SJCRH30 (cell line): ENCODE results near the gene ATP8B3. TPM values are rescaled to one million over a fixed set of nuclear protein-coding genes. Genes with fewer than 3 reads are reported as not detected.
"Not testable (repeated sequence)": the region's sequence is repeated elsewhere in the genome, so short reads cannot be mapped to it uniquely, and the experiment has no call there.

Experiments
- DNase-seq, 2 experiments: peaks; one replicate each; pipeline ENCODE4 v3.0.0-alpha.2; 2015 to 2020
- H3K27ac ChIP-seq: fragments of 250-450 bp; sonication (Bioruptor Pico); 2 replicates; pipeline ENCODE4 v1.5.1; 2020; ENCODE audit warnings: mild to moderate bottlenecking, moderate library complexity
- H3K27me3 ChIP-seq: fragments of 250-450 bp; sonication (Bioruptor Pico); 2 replicates; pipeline ENCODE4 v1.5.1; 2020; ENCODE audit warnings: mild to moderate bottlenecking, moderate library complexity
- H3K36me3 ChIP-seq: fragments of 250-450 bp; sonication (Bioruptor Pico); 2 replicates; pipeline ENCODE4 v1.5.1; 2020; ENCODE audit warnings: mild to moderate bottlenecking, moderate library complexity
- H3K4me1 ChIP-seq: fragments of 250-450 bp; sonication (Bioruptor Pico); 2 replicates; pipeline ENCODE4 v1.5.1; 2020; ENCODE audit warnings: mild to moderate bottlenecking, moderate library complexity
- H3K4me3 ChIP-seq: fragments of 250-450 bp; sonication (Bioruptor Pico); 2 replicates; pipeline ENCODE4 v1.5.1; 2020; ENCODE audit warnings: mild to moderate bottlenecking, moderate library complexity
- H3K9me3 ChIP-seq: fragments of 250-450 bp; sonication (Bioruptor Pico); replicated peaks from 2 replicates; pipeline ENCODE4 v1.5.1; 2020; ENCODE audit warnings: mild to moderate bottlenecking, moderate library complexity
- total RNA-seq: library from RNA; depleted of rRNA; stranded (reverse); fragments of >200 nt; shearing (Covaris generic); gene quantifications from 2 replicates; pipeline ENCODE4 v1.2.3, GENCODE V29; 2014

ATP8B3 gene
- total RNA-seq, 1 experiment from 2014 or later: 0.08 TPM

DNA sequence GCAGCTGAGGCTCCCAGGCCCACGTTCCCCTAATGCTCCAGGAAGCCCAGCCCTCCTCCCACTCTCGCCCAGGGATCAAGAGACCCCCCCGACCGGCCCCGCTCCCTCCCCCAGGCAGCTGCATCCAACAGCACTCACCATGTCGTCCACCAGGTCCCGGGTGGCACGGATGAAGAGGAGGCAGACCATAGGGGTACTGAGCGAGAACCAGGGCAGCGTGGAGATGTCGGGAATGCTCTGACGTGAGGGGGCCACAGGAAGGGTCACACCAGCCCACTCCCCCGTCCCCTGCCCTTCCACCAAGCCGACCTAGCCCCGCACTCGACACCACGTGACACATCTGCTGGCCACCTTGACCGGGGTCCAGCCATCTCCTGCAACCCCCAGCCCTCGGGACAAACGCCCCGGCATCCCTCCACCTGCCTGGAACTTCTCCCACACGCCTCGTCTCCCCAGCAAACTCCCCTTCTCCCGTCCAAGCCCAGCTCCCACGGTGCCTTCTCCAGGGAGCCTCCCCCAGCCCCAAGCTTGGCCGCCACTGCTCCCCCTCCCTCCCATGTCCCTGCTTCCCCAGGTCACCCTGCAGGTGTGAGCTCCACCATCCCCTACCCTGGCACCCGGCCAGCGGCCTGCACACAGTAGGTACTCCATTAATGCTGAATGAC, 4.9 kb downstream of the ATP8B3 start:
- H3K36me3 ChIP-seq: no peaks in the 10 kb centered on the region
- no peak for DNase-seq
- no peaks in the 10 kb centered on the region for H3K9me3 ChIP-seq
- H3K27ac ChIP-seq: no peak overlapping the region
- 0 out of 2 replicates have a peak, but pooled peaks cover 3% of the 10 kb centered on the region for H3K27me3 ChIP-seq
- no peaks in the 10 kb centered on the region for H3K4me1 ChIP-seq
- no peak overlapping the region for H3K4me3 ChIP-seq

DNA sequence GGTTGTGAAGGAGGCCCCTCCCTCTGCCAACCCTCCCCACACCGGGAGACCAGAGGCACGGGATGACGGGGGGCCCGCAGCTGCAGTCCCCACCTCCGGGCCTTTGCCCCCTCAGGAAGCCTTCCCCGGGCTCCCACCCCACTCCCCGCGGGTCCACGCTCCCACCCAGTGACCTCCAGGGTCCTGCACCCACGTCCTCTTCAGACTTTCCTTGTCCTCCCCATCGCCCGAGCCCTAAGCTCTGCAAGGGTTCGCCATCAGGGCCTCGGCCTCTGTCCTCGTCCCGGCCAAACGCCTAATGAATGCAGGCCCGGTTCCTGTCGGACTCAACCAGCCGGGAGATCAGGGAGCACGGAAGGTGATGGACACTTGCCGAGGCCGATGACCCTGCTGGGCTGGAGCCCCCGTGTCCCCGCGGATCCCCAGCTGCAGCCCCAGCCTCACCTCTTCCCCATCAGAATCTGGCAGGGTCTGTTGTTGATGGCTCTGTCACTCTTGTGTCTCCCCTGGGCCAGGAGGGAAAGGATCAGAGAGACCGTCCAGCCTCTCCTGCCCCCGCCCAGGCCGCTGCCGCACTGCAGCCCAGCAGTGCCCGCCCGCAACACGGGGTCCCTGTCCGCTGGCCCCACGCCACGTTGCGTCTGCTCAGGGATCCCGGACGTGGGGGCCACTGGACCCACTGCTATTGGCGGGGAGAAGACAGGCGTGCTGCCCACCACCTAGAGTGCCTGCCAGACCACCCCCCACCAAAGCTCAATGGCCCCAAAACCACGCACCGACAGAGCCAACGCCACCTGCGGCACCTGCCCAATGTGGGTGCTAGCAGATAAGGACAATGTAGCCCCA, 5.7 kb downstream of the ATP8B3 start:
- no peak overlapping the region for H3K4me3 ChIP-seq
- H3K4me1 ChIP-seq: no peaks in the 10 kb centered on the region
- no peak for DNase-seq
- 0 out of 2 replicates have a peak, but pooled peaks cover 3% of the 10 kb centered on the region for H3K27me3 ChIP-seq
- no peaks in the 10 kb centered on the region for H3K9me3 ChIP-seq
- no peak overlapping the region for H3K27ac ChIP-seq
- H3K36me3 ChIP-seq: no peaks in the 10 kb centered on the region

DNA sequence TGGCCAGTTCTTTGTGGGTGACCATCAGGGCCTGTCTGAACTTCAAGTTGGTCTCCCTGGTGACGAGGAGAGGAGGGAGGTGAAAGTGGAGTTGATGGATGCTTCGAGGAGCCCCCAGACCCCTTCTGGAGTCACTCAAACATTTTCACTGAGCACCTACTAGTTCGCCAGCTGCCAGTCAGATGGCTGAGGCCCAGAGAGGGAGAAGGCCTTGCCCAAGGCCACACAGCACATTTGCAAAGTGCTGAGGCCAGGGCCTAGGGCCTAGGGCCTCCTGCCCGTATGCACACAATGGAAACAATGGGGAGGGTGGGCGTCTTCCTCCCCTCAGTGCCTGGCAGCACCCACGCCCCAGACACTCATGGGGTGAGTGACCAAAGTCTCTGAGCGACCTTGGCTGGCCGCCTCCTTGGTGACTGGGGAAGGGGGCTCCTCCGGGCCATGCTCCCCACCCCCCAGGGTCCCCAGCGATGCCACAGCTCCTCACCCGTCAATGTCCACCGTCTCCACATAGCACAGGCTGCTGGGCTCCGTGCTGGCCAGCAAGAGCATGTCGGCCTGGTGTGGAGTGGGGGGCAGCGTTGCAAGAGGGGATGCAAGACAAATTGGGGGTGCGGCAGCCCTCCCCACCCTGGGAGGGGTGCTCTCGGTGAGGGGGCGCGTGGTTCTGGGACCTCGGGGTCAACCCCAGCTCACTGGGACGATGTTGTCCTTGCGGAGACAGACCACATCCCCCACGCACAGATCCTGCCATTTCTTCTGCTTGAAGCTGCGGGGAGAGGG, 6.5 kb downstream of the ATP8B3 start:
- H3K9me3 ChIP-seq: no peaks in the 10 kb centered on the region
- 0 out of 2 replicates have a peak, but pooled peaks cover 3% of the 10 kb centered on the region for H3K27me3 ChIP-seq
- no peak overlapping the region for H3K27ac ChIP-seq
- H3K36me3 ChIP-seq: no peaks in the 10 kb centered on the region
- no peak overlapping the region for H3K4me3 ChIP-seq
- no peaks in the 10 kb centered on the region for H3K4me1 ChIP-seq
- no peak for DNase-seq

DNA sequence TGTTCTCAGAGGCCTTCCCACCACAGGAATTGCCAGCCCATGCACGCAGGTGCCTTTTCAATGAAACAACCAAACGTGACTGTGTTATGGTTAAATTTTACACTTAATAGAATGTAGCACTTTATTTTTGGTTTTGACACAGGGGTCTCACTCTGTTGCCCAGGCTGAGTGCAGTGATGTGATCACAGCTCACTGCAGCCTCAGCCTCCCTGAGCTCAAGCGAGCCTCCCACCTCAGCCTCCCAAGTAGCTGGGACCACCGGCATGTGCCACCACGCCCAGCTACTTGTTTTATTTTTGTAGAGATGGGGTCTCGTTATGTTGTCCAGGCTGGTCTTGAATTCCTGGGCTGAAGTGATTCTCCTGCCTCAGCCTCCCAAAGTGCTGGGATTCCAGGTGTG, 7.2 kb downstream of the ATP8B3 start:
- Histone ChIP-seq H3K9me3 (no peaks in the 10 kb centered on the region), H3K27ac (no peak overlapping the region), H3K4me1 (no peaks in the 10 kb centered on the region), H3K27me3 (0 out of 2 replicates have a peak, but pooled peaks cover 3% of the 10 kb centered on the region), H3K36me3 (no peaks in the 10 kb centered on the region), H3K4me3 (no peak overlapping the region)
- DNase-seq: no peak

DNA sequence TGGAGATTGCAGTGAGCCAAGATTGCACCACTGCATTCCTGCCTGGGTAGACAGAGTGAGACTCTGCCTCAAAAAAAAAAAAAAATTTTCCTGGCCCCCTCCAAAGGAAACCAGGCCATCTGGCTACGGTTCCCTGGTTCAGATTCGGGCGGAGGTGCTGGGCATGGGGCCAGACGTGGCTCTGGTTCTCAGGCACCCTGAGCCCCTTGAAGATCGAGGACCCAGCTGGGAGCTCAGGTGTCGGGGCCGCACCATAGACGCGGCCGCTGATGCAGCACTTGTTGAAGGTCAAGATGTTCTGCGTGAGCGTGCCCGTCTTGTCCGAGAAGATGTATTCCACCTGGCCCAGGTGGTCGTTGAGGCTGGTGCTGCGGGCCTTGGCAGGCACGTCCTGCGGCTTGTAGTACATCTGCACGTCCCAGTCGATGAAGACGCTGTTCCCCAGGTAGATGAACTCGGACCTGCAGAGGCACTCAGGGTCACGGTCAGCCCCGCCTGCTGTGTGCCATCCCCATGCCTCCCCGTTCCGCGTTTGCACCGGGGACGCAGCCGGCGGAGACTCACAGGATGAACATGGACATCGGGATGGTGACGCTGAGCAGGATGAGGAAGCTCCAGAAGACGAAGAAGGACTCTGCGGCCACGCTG, 12.3 kb downstream of the ATP8B3 start:
- no peak for DNase-seq

DNA sequence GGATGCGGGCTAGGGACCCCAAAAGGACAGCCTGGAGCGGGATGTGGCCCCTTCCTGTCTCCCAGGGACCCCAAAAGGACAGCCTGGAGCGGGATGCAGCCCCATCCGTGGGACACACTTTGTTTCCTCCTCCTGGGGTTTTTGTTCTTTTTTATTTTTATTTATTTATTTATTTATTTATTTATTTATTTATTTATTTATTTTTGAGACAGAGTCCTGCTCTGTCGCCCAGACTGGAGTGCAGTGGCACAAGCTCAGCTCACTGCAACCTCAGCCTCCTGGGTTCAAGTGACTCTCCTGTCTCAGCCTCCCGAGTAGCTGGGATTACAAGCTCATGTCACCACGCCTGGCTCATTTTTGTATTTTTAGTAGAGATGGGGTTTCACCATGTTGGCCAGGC, 14.8 kb downstream of the ATP8B3 start:
- H3K27me3 ChIP-seq, H3K4me1 ChIP-seq, H3K27ac ChIP-seq, H3K4me3 ChIP-seq, H3K9me3 ChIP-seq, H3K36me3 ChIP-seq, DNase-seq: not testable (repeated sequence)

More for the DNA sequence above, 12.3 kb downstream of the ATP8B3 start:
- no peak overlapping the region for H3K4me3 ChIP-seq
- H3K36me3 ChIP-seq: no peaks in the 10 kb centered on the region
- no peak overlapping the region for H3K27ac ChIP-seq
- H3K4me1 ChIP-seq: no peaks in the 10 kb centered on the region
- no peaks in the 10 kb centered on the region for H3K9me3 ChIP-seq
- H3K27me3 ChIP-seq: no peaks in the 10 kb centered on the region

DNA sequence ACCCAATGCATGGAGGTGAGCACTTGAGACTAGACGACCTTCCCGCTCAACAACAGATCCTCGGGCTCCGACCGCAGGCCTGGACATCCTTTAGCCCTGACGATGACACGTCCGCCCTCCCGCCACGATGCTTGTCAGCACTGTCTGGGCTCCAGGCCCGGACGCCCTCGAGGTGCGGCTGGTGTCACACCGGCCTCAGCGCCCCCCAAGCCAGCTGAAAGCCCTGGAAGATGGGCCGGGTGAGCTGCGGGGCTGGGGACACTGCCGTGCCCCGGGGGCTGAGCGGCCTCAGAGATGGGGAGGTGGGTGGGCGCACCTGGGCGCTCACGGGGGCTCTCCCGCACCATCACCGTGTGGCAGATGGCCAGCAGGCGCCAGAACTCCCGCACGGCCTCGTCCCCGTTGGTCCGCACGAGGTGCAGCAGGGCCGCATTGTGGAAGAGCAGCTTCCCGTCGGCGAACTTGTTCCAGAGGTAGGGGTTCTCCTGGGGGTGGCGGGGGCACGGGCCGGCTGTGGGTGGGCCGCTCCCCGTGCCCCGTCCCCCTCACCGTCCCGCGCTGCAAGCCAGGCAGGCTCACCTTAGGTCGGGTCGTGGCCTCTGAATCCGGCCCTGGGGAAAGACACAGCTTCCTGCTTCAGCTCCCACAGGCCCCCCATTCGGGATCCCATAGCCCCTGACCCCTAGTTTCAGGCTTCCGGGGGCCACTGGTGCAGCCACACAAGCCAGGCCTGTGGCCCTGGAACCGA, 15.5 kb downstream of the ATP8B3 start:
- Histone ChIP-seq H3K27me3 (no peaks in the 10 kb centered on the region), H3K27ac (no peak overlapping the region), H3K36me3 (no peaks in the 10 kb centered on the region), H3K4me1 (no peaks in the 10 kb centered on the region), H3K9me3 (no peaks in the 10 kb centered on the region), H3K4me3 (peak overlapping the region; percentile 52)
- DNase-seq: no peak

DNA sequence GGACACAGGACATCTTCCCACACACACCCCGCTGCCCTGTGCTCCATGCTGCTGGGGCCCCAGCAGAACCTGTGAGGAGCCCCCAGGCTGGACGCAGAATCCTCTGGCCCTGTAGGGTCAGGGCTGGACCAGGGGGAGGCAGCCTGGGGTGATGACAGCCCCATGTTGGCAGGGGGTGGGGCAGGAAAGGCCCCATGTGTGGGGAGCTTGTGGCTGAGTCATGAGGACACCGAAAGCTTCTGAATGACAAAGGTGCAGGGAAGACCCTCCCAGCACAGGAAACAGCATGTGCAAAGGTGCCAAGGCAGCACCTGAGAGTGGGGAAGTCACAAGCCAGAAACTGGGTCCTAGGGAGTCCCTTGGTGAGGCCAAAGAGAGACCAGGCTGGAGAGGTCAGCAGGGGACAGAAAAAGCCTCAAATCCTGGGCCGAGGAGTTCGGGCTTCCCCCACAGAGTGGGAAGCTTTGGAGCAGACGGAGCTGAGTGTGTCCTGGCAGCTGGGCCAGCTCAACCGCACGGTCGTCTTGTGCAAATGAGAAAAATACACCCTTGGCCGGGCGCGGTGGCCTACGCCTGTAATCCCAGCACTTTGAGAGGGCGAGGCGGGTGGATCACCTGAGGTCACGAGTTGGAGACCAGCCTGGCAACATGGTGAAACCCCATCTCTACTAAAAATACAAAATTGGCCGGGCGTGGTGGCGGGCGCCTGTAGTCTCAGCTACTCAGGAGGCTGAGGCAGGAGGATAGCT, 17.5 kb downstream of the ATP8B3 start:
- no peak for DNase-seq
- Histone ChIP-seq H3K4me1 (no peaks in the 10 kb centered on the region), H3K36me3 (no peaks in the 10 kb centered on the region), H3K9me3 (no peaks in the 10 kb centered on the region), H3K4me3 (no peak overlapping the region), H3K27me3 (no peaks in the 10 kb centered on the region), H3K27ac (no peak overlapping the region)

DNA sequence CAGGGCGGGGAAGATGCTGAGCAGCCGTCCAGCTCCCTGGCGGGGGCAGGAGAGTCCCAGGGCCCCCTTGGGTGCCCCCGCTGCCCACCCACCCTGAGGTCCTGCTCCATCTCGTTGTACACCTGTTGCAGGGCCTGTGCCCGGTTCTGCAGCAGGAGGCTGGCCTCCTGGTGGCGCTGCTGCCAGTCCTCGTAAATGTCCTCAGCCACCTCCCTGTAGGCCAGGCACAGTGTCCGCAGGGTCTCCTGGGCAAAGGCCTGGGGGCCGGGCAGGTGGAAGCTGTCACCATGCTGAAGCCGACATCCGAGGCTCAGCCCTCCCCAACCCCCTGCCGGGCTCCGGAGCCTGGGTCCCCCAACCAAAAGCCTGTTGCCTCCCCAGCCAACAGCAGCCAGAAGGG, 20.2 kb downstream of the ATP8B3 start:
- no peak for DNase-seq
- H3K27ac ChIP-seq: no peak overlapping the region
- no peaks in the 10 kb centered on the region for H3K9me3 ChIP-seq
- H3K4me3 ChIP-seq: no peak overlapping the region
- no peaks in the 10 kb centered on the region for H3K36me3 ChIP-seq
- H3K27me3 ChIP-seq: no peaks in the 10 kb centered on the region
- no peaks in the 10 kb centered on the region for H3K4me1 ChIP-seq

DNA sequence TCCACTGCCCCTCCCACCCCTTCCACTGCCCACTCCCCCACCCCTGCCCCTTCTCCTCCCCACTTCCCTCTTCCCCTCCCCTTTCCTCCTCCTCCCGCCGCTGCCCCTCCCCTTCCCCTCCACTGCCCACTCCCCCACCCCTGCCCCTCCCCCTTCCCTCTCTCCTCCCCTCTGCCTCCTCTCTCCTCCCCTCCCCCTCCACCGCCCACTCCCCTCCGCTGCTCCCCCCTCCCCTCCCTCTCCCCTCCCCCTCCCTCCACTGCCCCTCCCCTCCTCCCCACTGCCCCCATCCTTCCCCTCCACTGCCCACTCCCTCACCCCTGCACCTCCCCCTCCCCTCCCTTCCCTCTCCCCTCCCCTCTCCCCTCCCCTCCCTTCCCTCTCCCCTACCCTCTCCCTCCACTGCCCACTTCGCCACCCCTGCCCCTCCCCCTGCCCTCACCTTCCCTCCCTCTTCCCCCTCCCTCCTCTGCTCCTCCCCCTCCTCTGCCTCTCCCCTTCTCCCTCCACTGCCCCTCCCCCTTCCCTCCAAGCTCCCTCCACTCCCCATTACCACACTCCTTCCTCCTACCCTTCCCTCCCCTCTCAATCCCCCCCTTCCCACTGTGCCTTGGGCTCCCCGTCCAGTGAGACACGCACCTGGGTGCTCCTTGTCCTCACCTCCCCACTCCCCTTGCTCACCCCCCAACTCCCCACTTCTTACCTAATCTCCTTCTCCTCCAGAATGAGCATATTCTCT, 21.9 kb downstream of the ATP8B3 start:
- Histone ChIP-seq H3K27me3 (no peaks in the 10 kb centered on the region), H3K9me3 (no peaks in the 10 kb centered on the region), H3K27ac (no peak overlapping the region), H3K36me3 (no peaks in the 10 kb centered on the region), H3K4me1 (no peaks in the 10 kb centered on the region), H3K4me3 (no peak overlapping the region)
- DNase-seq: no peak

DNA sequence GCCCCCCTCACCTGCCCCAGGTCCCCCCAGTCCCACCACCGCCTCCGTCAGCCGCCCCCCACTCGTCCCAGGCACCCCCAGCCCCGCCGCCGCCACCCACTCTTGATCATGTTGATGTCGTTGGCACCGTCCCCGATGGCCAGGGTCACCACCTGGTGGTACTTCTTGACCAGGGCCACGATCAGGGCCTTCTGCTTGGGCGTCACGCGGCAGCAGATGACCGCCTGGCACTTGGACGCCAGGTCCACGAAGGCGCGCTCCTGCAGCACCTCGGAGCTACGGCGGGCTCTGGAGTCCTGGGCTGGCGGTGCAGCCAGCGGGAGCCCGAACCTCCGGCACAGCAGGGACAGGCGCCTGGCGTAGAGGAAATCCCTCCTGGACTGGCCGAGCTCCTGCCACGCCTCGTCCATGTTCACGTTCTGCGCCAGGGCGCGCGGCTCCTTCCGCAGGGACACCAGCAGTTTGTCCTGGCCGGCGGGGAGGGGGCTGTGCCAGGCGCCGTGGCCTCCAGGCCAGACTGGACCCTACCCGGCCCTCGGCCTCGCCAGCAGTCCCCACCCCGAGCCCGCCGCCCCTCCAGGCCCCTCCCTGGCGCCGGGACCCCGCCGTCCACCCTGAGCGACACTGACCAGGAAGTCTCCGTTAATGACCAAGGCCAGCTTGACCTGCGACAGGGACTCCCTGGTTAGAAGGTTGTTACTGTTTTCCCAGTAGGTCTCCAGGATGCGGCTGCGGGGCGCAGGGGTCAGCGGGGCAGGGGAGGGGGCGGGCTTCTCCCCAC, 22.6 kb downstream of the ATP8B3 start:
- Histone ChIP-seq H3K27me3 (no peaks in the 10 kb centered on the region), H3K4me1 (no peaks in the 10 kb centered on the region), H3K36me3 (no peaks in the 10 kb centered on the region), H3K27ac (no peak overlapping the region), H3K9me3 (no peaks in the 10 kb centered on the region), H3K4me3 (no peak overlapping the region)
- DNase-seq: no peak

DNA sequence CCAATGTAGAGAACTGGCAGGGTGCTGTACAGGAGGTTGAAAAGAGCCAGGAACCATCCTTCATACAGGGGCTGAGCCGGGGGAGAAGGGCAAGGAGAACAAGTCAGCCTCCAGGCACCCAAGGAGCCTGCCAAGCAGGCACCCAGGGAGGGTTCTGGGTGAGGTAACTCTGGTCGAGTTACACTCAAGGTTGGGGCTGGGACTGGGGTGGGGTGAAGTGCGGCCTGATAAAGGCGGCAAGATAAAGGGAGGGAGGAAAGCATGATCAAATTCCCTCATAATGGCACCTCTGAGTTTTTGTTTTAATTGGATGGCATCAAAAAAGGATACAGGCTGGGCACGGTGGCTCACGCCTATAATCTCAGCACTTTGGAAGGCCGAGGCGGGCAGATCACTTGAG, 25.0 kb downstream of the ATP8B3 start:
- Histone ChIP-seq H3K36me3 (no peaks in the 10 kb centered on the region), H3K27me3 (no peaks in the 10 kb centered on the region), H3K27ac (no peak overlapping the region), H3K4me1 (no peaks in the 10 kb centered on the region), H3K9me3 (no peaks in the 10 kb centered on the region), H3K4me3 (no peak overlapping the region)
- no peak for DNase-seq
